HG02623 (cell line): ENCODE measurements around the gene ODC1.

ENCODE experiments used
- ATAC-seq: cut with Tn5 transposase; IDR thresholded peaks from one replicate; pipeline ENCODE4 v1.9.1; 2021; ENCODE audit warnings: moderate library complexity; ENCODE audit not compliant: unreplicated experiment

Gene ODC1

GRCh38 chr2:10435820-10436204, 12.3 kb downstream of the ODC1 start:
- no peak for ATAC-seq

DNA sequence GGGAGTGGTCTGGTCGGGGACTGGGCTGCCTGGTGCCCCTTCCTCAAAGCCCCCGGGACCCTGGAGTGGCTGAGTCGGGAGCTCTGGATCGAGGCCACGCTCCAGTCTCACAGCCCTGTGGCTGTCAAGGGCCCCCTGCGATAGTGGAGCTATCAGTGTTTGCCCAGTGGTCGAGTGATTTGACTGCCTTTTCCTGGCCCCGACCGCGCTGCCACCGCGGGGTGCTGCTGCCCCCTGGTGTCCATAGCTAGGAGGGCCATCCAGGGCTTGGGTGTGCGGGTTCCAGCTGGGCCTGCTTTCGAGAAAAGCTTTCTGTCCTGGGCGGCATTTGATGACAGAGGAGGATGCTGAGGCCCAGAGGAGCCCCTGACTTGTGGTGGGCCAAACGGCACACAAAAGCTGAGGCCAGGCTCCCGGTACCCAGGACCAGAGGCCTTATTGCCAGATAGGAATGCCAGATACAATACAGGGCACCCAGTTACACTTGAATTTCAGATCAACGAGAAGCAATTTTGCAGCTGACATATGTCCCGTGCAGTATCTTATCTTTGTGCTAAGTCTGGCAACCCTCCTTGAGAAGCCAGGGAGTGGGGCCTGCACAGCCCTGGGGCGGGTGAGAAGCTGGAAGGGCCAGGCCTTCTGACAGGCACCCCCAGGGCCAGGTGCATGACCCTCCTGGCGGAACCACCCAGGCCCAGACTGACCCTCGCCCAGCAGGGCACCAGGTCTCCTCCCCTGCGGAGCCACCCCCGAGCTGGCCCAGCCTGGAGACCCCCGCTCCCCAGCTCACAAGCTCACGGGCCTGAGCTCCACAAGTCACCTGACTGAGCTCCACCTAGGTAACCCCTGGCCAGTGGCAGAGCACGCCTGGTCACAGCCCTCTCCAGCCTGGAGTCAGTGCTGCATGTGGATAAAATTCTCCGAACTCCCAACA, 13.0 kb downstream of the ODC1 start:
- peak; percentile 70 for ATAC-seq

GRCh38 chr2:10433947-10434885, 13.9 kb downstream of the ODC1 start:
- no peak for ATAC-seq

DNA sequence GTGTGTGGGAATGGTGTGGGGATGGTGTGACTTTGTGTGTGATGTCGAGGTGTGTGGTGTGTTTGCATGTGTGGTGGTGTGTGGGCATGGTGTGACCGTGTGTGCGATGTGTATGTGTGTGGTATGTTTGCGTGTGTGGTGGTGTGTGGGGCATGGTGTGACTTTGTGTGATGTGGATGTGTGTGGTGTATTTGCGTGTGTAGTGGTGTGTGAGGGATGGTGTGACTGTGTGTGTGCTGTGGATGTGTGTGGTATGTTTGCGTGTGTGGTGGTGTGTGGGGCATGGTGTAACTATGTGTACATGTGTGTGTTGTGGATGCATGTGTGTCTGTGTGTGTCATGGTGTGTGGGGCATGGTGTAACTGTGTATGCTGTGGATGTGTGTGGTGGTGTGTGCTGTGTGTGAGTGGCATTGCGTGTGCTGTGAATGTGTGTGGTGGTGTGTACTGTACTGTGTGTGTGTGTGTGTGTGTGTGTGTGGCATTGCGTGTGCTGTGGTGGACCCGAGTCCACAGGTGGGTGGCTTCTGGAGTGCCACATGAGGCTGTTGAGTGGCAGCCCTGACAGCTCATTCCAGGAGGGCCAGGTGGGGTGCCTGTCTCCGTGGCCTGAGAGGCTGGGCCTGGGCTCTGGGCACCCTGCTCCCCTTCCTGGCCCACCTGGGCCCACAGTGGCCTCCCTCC, 14.7 kb downstream of the ODC1 start:
- ATAC-seq: no peak

- ATAC-seq: no peak
These were observed 15.6 kb downstream of the ODC1 start for GRCh38 chr2:10432311-10433181.

GRCh38 chr2:10431797-10432196, 16.3 kb downstream of the ODC1 start:
- no peak for ATAC-seq

DNA sequence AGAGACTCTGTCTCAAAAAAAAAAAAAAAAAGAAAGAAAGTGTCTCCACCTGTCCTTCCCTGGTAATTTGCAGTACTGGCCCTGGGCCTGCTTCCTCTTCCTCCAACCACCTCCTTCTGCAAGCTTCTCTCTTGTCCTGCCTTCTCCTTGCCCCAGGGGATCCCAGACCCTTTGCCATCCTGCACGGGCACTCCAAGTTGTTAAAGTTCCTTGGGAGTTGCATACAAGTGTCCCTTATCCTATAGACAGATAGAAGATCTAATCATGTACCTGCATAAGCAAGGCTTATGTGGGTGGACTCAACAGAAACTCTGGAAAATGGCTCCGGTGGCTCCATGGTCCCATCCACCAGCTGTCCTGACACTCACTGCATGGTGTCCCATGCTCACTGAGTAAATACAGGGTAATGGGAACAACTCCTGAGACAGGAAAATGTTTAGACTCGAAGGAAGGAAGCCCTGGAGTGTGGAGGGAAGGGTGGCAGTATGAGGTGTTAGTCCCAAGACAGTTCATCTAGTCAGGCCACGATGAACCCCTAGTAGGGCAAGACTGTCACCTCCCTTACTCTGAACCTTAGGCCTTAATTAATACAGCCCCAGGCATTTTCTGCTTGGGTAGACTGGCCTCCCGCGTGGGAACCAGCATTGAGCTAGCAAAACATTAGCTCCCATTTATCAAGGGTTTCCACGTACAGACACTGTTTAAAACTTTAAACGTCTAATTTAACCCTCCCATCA, 17.1 kb downstream of the ODC1 start:
- ATAC-seq: no peak

- no peak for ATAC-seq
These were observed 19.2 kb downstream of the ODC1 start for GRCh38 chr2:10428924-10429323.

GRCh38 chr2:10428355-10428754, 19.8 kb downstream of the ODC1 start:
- no peak for ATAC-seq

GRCh38 chr2:10427618-10427949, 20.5 kb downstream of the ODC1 start:
- ATAC-seq: no peak

GRCh38 chr2:10426726-10427617, 21.2 kb downstream of the ODC1 start:
- no peak for ATAC-seq

DNA sequence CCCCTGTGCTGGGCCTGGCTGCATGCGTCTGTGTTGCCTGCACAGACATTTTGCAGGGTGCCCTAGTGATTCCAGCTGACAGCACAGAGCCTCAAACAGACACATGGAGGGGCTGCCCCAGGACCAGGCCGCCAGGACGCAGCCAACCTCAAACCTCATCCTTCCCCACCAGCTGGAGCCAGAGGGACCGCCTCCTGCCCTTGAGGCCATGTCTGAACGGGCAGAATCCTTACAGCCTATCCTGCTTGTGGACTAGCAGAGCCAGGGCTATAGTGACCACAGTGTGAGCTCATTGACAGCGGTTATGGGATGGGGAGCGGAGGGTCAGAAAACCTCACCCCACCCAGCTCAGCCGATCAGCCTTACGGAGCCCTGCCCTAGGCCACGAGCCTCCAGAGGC, 22.4 kb downstream of the ODC1 start:
- no peak for ATAC-seq

- ATAC-seq: no peak
These were observed 23.1 kb downstream of the ODC1 start for GRCh38 chr2:10424916-10425505.

DNA sequence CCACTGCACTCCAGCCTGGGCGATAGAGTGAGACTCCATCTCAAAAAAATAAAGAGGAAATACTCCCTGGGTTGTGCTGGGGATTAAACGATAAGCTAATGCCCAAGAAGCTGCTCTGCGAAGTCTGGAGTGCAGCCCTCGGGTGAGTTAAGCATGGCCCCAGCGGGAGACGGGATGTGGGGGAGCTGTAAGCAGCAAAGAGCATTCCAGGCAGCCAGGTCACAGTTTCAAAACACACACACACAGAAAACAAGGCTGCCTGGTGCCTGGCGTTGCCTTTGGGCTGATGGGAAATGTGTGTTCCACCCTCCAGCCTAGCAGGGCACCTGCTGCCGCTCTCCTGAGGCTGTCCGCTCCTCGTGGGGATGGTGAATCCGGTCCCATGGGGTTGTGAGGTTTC, 24.1 kb downstream of the ODC1 start:
- ATAC-seq: no peak

- no peak for ATAC-seq
These were observed 24.7 kb downstream of the ODC1 start for GRCh38 chr2:10423400-10423774.

DNA sequence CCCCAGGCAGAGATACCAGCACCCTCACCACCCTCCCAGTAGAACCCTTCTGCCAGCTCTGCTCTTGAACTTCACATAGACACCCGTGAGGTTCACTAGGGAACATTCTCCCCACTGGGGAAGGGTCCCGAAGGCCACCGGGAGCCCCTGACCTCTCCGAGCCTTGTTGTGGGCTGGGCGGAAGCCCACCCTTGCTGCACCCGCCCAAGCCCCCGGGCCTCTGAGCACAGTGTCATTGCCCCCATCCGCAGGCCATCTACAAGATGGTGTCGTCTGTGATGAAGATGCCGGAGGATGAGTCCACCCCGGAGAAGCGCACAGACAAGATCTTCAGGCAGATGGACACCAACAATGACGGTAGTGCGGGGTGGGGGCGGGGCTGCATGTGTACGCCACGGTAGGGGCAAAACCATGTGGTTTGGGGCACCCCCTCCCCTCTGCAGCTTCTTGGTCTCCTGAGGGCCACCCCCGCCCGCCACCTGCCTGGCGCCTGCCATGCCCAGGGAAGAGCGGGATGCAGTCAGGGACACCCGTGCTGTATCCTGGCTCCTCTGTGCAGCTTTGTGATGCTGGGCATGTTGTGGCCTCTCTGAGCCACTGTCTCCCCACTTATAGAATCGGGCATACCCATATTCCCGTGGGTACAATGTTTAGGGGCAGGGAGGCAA, 25.3 kb downstream of the ODC1 start:
- no peak for ATAC-seq

- no peak for ATAC-seq
These were observed 25.9 kb downstream of the ODC1 start for GRCh38 chr2:10422251-10422650.
